ENCODE data around the gene ETNK2.

Gene ETNK2

DNA sequence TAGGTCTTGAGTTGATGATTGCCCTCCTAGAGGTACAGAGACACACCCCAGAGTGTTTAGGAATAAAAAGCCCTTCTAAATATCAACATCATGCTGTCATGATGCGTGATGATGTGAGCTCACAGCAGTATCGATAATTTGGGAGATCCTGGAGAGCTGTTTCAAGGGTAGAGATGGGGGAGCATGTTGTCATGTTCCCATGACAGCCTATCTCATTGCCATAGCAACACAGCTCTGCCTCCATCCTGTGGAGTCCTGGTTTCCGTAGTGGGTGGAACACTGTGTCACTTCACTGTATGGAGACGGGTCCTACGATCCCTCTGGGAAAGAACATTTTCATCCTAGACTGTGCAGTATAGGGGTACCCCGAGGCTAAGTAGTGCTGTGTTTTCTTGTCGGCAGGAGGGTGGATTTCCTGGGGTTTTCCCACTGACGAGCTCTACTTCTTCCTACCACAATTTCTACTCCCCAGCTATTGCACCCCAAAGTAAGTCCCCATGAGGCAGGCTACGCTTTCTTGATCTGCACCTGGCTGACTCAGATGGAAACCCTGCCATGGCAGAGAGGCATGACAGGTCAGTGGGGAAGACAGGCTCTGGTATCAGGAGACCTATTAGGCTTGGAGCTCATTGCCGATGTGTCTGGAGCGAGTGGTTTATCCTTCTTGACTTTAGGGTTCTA is 37.3 kb upstream of the ETNK2 start:
- Histone ChIP-seq H3K14ac (ENCODE audit: low read length) (no peak overlapping the region), H3K4me3 (ENCODE audit: low read depth, low read length) (no peak overlapping the region), H4K12ac (ENCODE audit: low read depth, low read length) (no peak overlapping the region), H2BK12ac (ENCODE audit: low read length) (no peak overlapping the region), H3K4me2 (ENCODE audit: low read length) (no peak overlapping the region), H3K4ac (ENCODE audit: low read depth, low read length) (no peak overlapping the region), H3K79me1 (ENCODE audit: low read length) (no peaks in the 10 kb centered on the region), H3K36me3 (ENCODE audit: control insufficient read depth in 1 of 2, insufficient read depth in 2 of 2, low read length in 2 of 2) (no peaks in the 10 kb centered on the region), H3K27ac (ENCODE audit: low read depth, low read length) (no peak overlapping the region), H2AK5ac (ENCODE audit: low read length) (no peak overlapping the region), H3K27me3 (ENCODE audit: insufficient read depth, low read length) (peaks cover 5% of the 10 kb centered on the region), H2BK120ac (ENCODE audit: insufficient read depth, low read length, poor library complexity) (no peak overlapping the region), H3K79me2 (ENCODE audit: control insufficient read depth, insufficient read depth, low read length, poor library complexity) (no peaks in the 10 kb centered on the region), H3K23ac (ENCODE audit: low read length) (peak overlapping the region; percentile 40), H3K9ac (ENCODE audit: low read length) (no peak overlapping the region), H2AFZ (ENCODE audit: insufficient read depth, low read length, poor library complexity) (no peak overlapping the region), H3K4me1 (ENCODE audit: control insufficient read depth in 1 of 2, insufficient read depth in 2 of 2, low read length in 2 of 2) (no peaks in the 10 kb centered on the region), H4K8ac (ENCODE audit: low read depth, low read length) (no peak overlapping the region), H4K91ac (ENCODE audit: low read depth, low read length) (no peak overlapping the region), H3K9me3 (ENCODE audit: insufficient read depth, low read depth, low read length) (no peaks in the 10 kb centered on the region), H2BK5ac (ENCODE audit: low read depth, low read length, poor library complexity) (no peak overlapping the region), H3K18ac (ENCODE audit: low read length) (no peak overlapping the region)
- WGBS (ENCODE audit: extremely low coverage, insufficient coverage, insufficient read length), result no CpG with 5 or more reads among the region's 11 CpGs
- DNase-seq, result no peak

DNA sequence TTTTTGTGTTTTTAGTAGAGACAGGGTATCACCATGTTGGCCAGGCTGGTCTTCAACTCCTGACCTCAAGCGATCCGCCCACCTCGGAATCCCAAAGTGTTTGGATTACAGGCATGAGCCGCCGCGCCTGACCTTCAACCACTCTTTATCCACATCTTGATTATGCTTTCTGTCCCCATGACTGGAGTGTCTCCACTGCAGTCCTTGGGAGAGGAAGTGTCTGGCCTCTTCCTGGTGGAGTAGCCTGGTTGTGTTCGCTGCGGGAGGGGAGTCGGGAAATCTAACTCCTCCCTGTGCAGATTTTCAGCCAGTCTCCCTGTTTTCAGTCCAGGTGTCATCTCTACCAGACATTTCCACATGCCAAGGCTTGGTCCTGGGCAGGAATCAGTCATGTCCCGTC is 34.8 kb upstream of the ETNK2 start:
- Histone ChIP-seq H3K18ac (ENCODE audit: low read length) (no peak overlapping the region), H3K4me1 (ENCODE audit: control insufficient read depth in 1 of 2, insufficient read depth in 2 of 2, low read length in 2 of 2) (no peaks in the 10 kb centered on the region), H3K9ac (ENCODE audit: low read length) (no peak overlapping the region), H3K27ac (ENCODE audit: low read depth, low read length) (no peak overlapping the region), H2BK12ac (ENCODE audit: low read length) (no peak overlapping the region), H3K23ac (ENCODE audit: low read length) (no peak overlapping the region), H2BK120ac (ENCODE audit: insufficient read depth, low read length, poor library complexity) (no peak overlapping the region), H3K79me2 (ENCODE audit: control insufficient read depth, insufficient read depth, low read length, poor library complexity) (no peaks in the 10 kb centered on the region), H3K9me3 (ENCODE audit: insufficient read depth, low read depth, low read length) (no peaks in the 10 kb centered on the region), H3K27me3 (ENCODE audit: insufficient read depth, low read length) (peaks cover 5% of the 10 kb centered on the region), H2BK5ac (ENCODE audit: low read depth, low read length, poor library complexity) (no peak overlapping the region), H4K91ac (ENCODE audit: low read depth, low read length) (no peak overlapping the region), H4K8ac (ENCODE audit: low read depth, low read length) (no peak overlapping the region), H2AK5ac (ENCODE audit: low read length) (no peak overlapping the region), H3K36me3 (ENCODE audit: control insufficient read depth in 1 of 2, insufficient read depth in 2 of 2, low read length in 2 of 2) (no peaks in the 10 kb centered on the region), H3K14ac (ENCODE audit: low read length) (no peak overlapping the region), H2AFZ (ENCODE audit: insufficient read depth, low read length, poor library complexity) (no peak overlapping the region), H3K4me2 (ENCODE audit: low read length) (no peak overlapping the region), H3K79me1 (ENCODE audit: low read length) (no peaks in the 10 kb centered on the region), H3K4ac (ENCODE audit: low read depth, low read length) (no peak overlapping the region), H4K12ac (ENCODE audit: low read depth, low read length) (no peak overlapping the region), H3K4me3 (ENCODE audit: low read depth, low read length) (peak overlapping the region; percentile 20)
- WGBS (ENCODE audit: extremely low coverage, insufficient coverage, insufficient read length), result no CpG with 5 or more reads among the region's 10 CpGs
- no peak for DNase-seq

DNA sequence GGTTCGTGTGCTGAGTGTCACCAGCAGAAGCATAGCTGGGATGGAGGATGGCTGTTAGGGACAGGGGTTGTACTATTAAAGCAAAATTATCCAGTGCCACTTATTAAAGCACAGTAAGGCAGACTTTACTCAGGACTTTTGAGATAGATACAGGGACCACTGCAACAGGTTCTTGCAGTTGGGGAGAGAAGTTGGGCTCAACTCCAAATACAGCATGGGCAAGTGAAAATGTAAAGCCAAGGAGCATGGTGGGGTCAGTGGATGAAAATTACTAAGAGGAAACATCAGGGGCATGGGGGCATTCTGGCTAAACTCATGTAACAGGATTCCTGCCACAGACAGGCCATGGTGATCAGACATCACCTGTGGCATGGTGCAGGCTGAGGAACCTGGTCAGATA is 29.3 kb upstream of the ETNK2 start:
- Histone ChIP-seq H2BK5ac (ENCODE audit: low read depth, low read length, poor library complexity) (no peak overlapping the region), H4K8ac (ENCODE audit: low read depth, low read length) (no peak overlapping the region), H2BK12ac (ENCODE audit: low read length) (no peak overlapping the region), H2AK5ac (ENCODE audit: low read length) (no peak overlapping the region), H3K4me2 (ENCODE audit: low read length) (no peak overlapping the region), H3K27ac (ENCODE audit: low read depth, low read length) (no peak overlapping the region), H3K14ac (ENCODE audit: low read length) (no peak overlapping the region), H2AFZ (ENCODE audit: insufficient read depth, low read length, poor library complexity) (no peak overlapping the region), H3K18ac (ENCODE audit: low read length) (no peak overlapping the region), H4K12ac (ENCODE audit: low read depth, low read length) (no peak overlapping the region), H3K9ac (ENCODE audit: low read length) (peak overlapping the region; percentile 4), H3K36me3 (ENCODE audit: control insufficient read depth in 1 of 2, insufficient read depth in 2 of 2, low read length in 2 of 2) (no peaks in the 10 kb centered on the region), H3K79me2 (ENCODE audit: control insufficient read depth, insufficient read depth, low read length, poor library complexity) (no peaks in the 10 kb centered on the region), H3K4ac (ENCODE audit: low read depth, low read length) (no peak overlapping the region), H2BK120ac (ENCODE audit: insufficient read depth, low read length, poor library complexity) (no peak overlapping the region), H4K91ac (ENCODE audit: low read depth, low read length) (no peak overlapping the region), H3K9me3 (ENCODE audit: insufficient read depth, low read depth, low read length) (peaks cover 3% of the 10 kb centered on the region), H3K23ac (ENCODE audit: low read length) (no peak overlapping the region), H3K27me3 (ENCODE audit: insufficient read depth, low read length) (no peaks in the 10 kb centered on the region), H3K4me3 (ENCODE audit: low read depth, low read length) (no peak overlapping the region), H3K79me1 (ENCODE audit: low read length) (no peaks in the 10 kb centered on the region), H3K4me1 (ENCODE audit: control insufficient read depth in 1 of 2, insufficient read depth in 2 of 2, low read length in 2 of 2) (no peaks in the 10 kb centered on the region)
- no peak for DNase-seq
- WGBS (ENCODE audit: extremely low coverage, insufficient coverage, insufficient read length), result no CpG with 5 or more reads among the region's 1 CpG

DNA sequence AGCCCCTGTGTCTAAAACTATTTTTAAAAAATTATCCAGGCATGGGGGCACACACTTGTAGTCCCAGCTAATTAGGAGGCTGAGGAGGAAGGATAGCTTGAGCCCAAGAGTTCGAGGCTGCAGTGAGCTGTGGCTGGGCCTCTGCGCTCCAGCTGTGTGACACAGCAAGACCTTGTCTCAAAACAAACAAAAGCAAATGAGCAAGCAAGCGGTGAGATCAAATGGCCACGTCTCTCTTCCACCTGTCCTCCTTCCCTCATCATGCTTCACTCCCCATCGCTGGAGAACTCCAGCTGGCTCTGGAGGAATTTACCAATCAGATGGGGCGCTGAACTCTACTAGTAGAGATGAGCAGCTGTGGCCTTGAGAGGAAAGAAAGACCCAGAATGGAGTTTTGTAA is 28.3 kb upstream of the ETNK2 start:
- Histone ChIP-seq H4K91ac (ENCODE audit: low read depth, low read length) (no peak overlapping the region), H3K9me3 (ENCODE audit: insufficient read depth, low read depth, low read length) (peaks cover 3% of the 10 kb centered on the region), H3K4me3 (ENCODE audit: low read depth, low read length) (no peak overlapping the region), H2AK5ac (ENCODE audit: low read length) (no peak overlapping the region), H3K14ac (ENCODE audit: low read length) (no peak overlapping the region), H3K27ac (ENCODE audit: low read depth, low read length) (no peak overlapping the region), H3K9ac (ENCODE audit: low read length) (no peak overlapping the region), H2BK5ac (ENCODE audit: low read depth, low read length, poor library complexity) (no peak overlapping the region), H3K79me1 (ENCODE audit: low read length) (no peaks in the 10 kb centered on the region), H4K12ac (ENCODE audit: low read depth, low read length) (no peak overlapping the region), H3K18ac (ENCODE audit: low read length) (no peak overlapping the region), H3K23ac (ENCODE audit: low read length) (no peak overlapping the region), H2AFZ (ENCODE audit: insufficient read depth, low read length, poor library complexity) (no peak overlapping the region), H3K4ac (ENCODE audit: low read depth, low read length) (no peak overlapping the region), H3K4me1 (ENCODE audit: control insufficient read depth in 1 of 2, insufficient read depth in 2 of 2, low read length in 2 of 2) (no peaks in the 10 kb centered on the region), H3K27me3 (ENCODE audit: insufficient read depth, low read length) (no peaks in the 10 kb centered on the region), H4K8ac (ENCODE audit: low read depth, low read length) (no peak overlapping the region), H2BK12ac (ENCODE audit: low read length) (no peak overlapping the region), H3K79me2 (ENCODE audit: control insufficient read depth, insufficient read depth, low read length, poor library complexity) (no peaks in the 10 kb centered on the region), H3K4me2 (ENCODE audit: low read length) (no peak overlapping the region), H2BK120ac (ENCODE audit: insufficient read depth, low read length, poor library complexity) (no peak overlapping the region), H3K36me3 (ENCODE audit: control insufficient read depth in 1 of 2, insufficient read depth in 2 of 2, low read length in 2 of 2) (no peaks in the 10 kb centered on the region)
- DNase-seq, result no peak
- WGBS (ENCODE audit: extremely low coverage, insufficient coverage, insufficient read length), result no CpG with 5 or more reads among the region's 6 CpGs

All from trophoblast cell (in vitro differentiated cells and primary cell).